Adrenal gland (tissue), 12 donors: ENCODE measurements around the gene DHCR24. TPM values are rescaled to one million over a fixed set of nuclear protein-coding genes. Genes with fewer than 3 reads are reported as not detected.

Source experiments
- DNase-seq, 7 donors: peaks; one replicate each; pipeline ENCODE4 v3.0.0-alpha.2; 2019 to 2020
- H3K27ac ChIP-seq, 5 donors: fragments of 200-600 bp; sonication (generic) in 4 of 5; 1 replicate in 3 of 5; 2 replicates in 2 of 5; pipeline versions ENCODE4 v1.5.1 to v1.8.0; 2016 to 2020; ENCODE audit warnings: mild to moderate bottlenecking in 1 of 5
- H3K27me3 ChIP-seq: fragments of 200-600 bp; 2 replicates; pipeline ENCODE4 v1.8.0; 2021
- H3K36me3 ChIP-seq, 2 donors: fragments of 200-600 bp; replicated peaks in 1 of 2; 1 replicate in 1 of 2; 2 replicates in 1 of 2; pipeline versions ENCODE4 v1.5.1 to v1.8.0; 2018 to 2022
- H3K4me1 ChIP-seq, 2 donors: fragments of 200-600 bp; replicated peaks in 1 of 2; 1 replicate in 1 of 2; 2 replicates in 1 of 2; pipeline versions ENCODE4 v1.5.1 to v1.8.0; 2018 to 2021
- H3K4me3 ChIP-seq, 4 donors: fragments of 200-600 bp; sonication (generic) in 3 of 4; one replicate each; pipeline ENCODE4 v1.5.1; 2016 to 2018
- H3K9me3 ChIP-seq, 3 donors: fragments of 200-600 bp; sonication (generic) in 1 of 3; replicated peaks in 1 of 3; 1 replicate in 2 of 3; 2 replicates in 1 of 3; pipeline versions ENCODE4 v1.5.1 to v1.8.0; 2016 to 2021
- CTCF ChIP-seq, 6 experiments: fragments of 450-650 bp in 4 of 6; fragments of 200-600 bp in 2 of 6; sonication (generic) in 1 of 6; IDR thresholded peaks; 1 replicate in 5 of 6; 2 replicates in 1 of 6; pipeline versions ENCODE4 v1.5.1 to v1.8.0; 2016 to 2021; ENCODE audit warnings: antibody characterized with exemption in 6 of 6, mild to moderate bottlenecking in 2 of 6, moderate library complexity in 1 of 6
- POLR2A ChIP-seq, 2 donors: fragments of 450-650 bp; IDR thresholded peaks; one replicate each; pipeline ENCODE4 v1.6.1; 2017; ENCODE audit warnings: antibody characterized with exemption in 2 of 2, mild to moderate bottlenecking in 2 of 2, moderate library complexity in 1 of 2
- WGBS, 4 donors: extraction: QIAGEN DNeasy Blood & Tissue Kit in 2 of 4; methylation state at CpG; one replicate each; pipeline versions ENCODE4 v1.1.5 to v1.1.7; 2013 to 2017; 5-methylcytosine and 5-hydroxymethylcytosine counted together
- intact Hi-C, 2 donors: fragments of 100-400 bp; cut with DNase I; formaldehyde crosslinking; loops; one replicate each; pipeline versions ENCODE4 v1.14.1 to v1.15.0; 2022 to 2023
- polyA plus RNA-seq, 3 donors: library from polyadenylated mRNA; stranded (reverse); fragments of 200-250 nt in 2 of 3; fragments of 350-450 nt in 1 of 3; fragmentation: Illumina TruSeq in 1 of 3; extraction: RNeasy Lipid Tissue Mini Kit (QIAGEN cat#74804) in 1 of 3; gene quantifications; one replicate each; pipeline ENCODE4 v1.2.3, GENCODE V29; 2013 to 2014
- total RNA-seq, 9 donors: library from RNA; depleted of rRNA in 4 of 9; stranded (reverse); fragments of >200 nt in 4 of 9; fragments of 120-200 nt in 1 of 9; fragmentation: NEBNext Ultra II Directional in 1 of 9; extraction: Animal tissue kit (Norgen Biotek cat#: 25700) in 1 of 9; gene quantifications; one replicate each; pipeline versions ENCODE4 v1.1.0 to v1.2.4, GENCODE V29; 2013 to 2023
- donor health status: healthy with polysubstance abuse.
- donor health status: Bipolar disorder and iron deficiency.
- donor health status: DM: yes; HTN: yes; CAD: no.
- donor health status: DM: no; HTN: no; CAD: no.
- donor health status: DM: no; HTN: no; CAD: no.
- donor health status: DM: yes; HTN: yes; CAD: no.

Gene DHCR24
- total and polyA plus RNA-seq, 12 donors = 138 to 4,801 (median 2,741) TPM

- intact Hi-C loops = loop anchor here in 1 of 2 donors (10.0 kb wide), 1 partner anchor 59 kb away; no protein-coding TSS in a partner anchor
- TF ChIP-seq POLR2A (IDR thresholded peaks at IDR 0.05) (no peak), CTCF (IDR thresholded peaks at IDR 0.05) (no peak)
- H3K4me3 ChIP-seq = peak overlapping the region; percentile 57 to 84 (median 78)
- H3K9me3 ChIP-seq = no peaks in the 10 kb centered on the region
- no peaks in the 10 kb centered on the region for H3K27me3 ChIP-seq
- H3K27ac ChIP-seq = peak overlapping the region; percentile 50 to 95 (median 81)
- H3K4me1 ChIP-seq = peaks cover 49 to 52% of the 10 kb centered on the region in 2 donors
- peaks cover 0 to 9% of the 10 kb centered on the region in 2 donors for H3K36me3 ChIP-seq
- WGBS, 4 donors = 18 to 30% (median 19%) methylated on average over 22 to 24 of the region's 24 CpGs
- peak in 5 of 7 donors; percentile 50 to 84 (median 57) for DNase-seq
These were observed 930 bp downstream of the DHCR24 start for GRCh38 chr1:54885807-54886723.

DNA sequence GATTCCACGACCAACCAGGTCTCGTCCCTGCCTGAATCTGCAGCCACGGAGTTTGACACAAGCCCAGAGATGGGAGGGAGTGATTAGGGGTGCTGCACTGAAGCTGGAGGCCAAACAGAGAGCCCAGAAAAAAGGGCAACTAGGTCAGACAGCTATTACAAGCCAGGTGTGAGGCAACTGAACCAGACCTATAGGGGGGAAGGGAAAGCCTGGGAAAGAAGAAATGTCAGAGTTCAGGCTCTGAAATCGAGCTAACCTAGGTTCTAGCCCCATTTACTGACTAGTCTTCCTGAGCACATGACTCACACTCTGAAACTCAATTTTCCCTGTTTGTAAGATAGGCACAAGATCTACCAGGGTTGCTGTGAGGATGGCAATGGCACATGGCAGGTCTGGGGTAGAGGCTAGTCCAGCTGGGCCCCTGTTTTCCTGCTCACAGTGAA lies 1.7 kb downstream of the DHCR24 start:
- H3K27ac ChIP-seq = peak overlapping the region in 4 of 5 donors; percentile 50 to 95 (median 82)

DNA sequence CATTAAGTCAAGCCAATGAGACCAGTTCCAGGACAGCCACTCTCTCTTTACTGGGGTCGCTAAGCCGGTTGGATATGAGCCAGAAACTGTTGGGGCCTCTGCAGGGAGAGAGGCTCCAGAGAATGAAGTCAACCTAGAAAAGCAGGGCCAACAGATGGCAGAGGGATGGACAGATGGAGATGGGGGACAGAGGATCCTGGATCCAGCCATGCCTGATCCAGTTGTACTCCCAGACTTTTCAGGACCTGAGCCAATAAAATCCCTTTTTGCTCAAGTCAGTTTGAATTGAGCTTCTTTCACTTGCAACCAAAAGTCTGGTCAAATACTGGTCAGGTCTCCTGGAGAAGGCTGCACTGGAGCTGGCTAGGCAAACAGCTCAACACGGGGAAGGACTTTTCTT lies 2.2 kb downstream of the DHCR24 start:
- Histone ChIP-seq H3K9me3 (peaks cover 0 to under 1% (median 0%) of the 10 kb centered on the region in 3 donors), H3K4me3 (peak overlapping the region in 3 of 4 donors; percentile 6 to 82 (median 57)), H3K4me1 (peaks cover 47 to 48% of the 10 kb centered on the region in 2 donors), H3K36me3 (peaks cover 0 to 9% of the 10 kb centered on the region in 2 donors), H3K27me3 (no peaks in the 10 kb centered on the region), H3K27ac (peak overlapping the region in 4 of 5 donors; percentile 64 to 95 (median 82))
- TF ChIP-seq POLR2A (IDR thresholded peaks at IDR 0.05) (peak in 1 of 2 donors; percentile 2), CTCF (IDR thresholded peaks at IDR 0.05) (no peak)
- DNase-seq = no peak
- intact Hi-C loops = loop anchor here in 1 of 2 donors (10.0 kb wide), 1 partner anchor 60 kb away; no protein-coding TSS in a partner anchor
- WGBS, 4 donors = 31 to 49% (median 41%) methylated on average over 3 of the region's 3 CpGs

More for the DNA sequence above, 1.7 kb downstream of the DHCR24 start:
- WGBS, 4 donors = 46 to 52% (median 49%) methylated on average over 4 of the region's 4 CpGs
- H3K27me3 ChIP-seq = no peaks in the 10 kb centered on the region
- intact Hi-C loops = loop anchor here in 1 of 2 donors (10.0 kb wide), 1 partner anchor 60 kb away; no protein-coding TSS in a partner anchor
- H3K9me3 ChIP-seq = no peaks in the 10 kb centered on the region
- H3K4me1 ChIP-seq = peaks cover 49 to 52% of the 10 kb centered on the region in 2 donors
- no peak for DNase-seq
- TF ChIP-seq POLR2A (IDR thresholded peaks at IDR 0.05) (peak in 1 of 2 donors; percentile 4), CTCF (IDR thresholded peaks at IDR 0.05) (no peak)
- H3K4me3 ChIP-seq = peak overlapping the region in 3 of 4 donors; percentile 57 to 84 (median 82)
- H3K36me3 ChIP-seq = peaks cover 0 to 9% of the 10 kb centered on the region in 2 donors

DNA sequence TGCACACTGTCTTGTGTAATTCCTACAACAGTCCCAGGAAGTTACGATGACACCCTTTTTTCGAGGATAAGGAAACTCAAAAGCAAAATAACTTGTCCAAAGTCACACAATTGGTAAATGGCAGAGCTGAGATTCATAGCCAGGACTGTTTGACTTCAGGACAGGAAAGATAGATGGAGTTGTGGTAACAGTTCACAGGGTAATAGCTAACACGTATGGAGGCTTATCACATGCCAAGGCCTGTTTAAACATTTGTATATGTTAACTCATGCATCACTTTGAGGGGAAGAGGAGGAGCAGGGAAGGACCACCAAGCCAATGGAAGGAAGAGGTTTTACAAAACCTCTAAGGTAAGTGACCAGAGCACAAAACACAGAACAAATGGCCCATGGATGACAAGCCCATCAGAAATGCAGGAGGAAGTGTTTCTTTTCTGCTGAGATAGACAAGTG lies 2.8 kb downstream of the DHCR24 start:
- peak overlapping the region in 4 of 5 donors; percentile 64 to 95 (median 82) for H3K27ac ChIP-seq
- peaks cover 0 to 3% (median 0%) of the 10 kb centered on the region in 3 donors for H3K9me3 ChIP-seq
- peaks cover 41 to 42% of the 10 kb centered on the region in 2 donors for H3K4me1 ChIP-seq
- H3K4me3 ChIP-seq = peak overlapping the region in 1 of 4 donors; percentile 82
- no peak for DNase-seq
- peaks cover 0 to 9% of the 10 kb centered on the region in 2 donors for H3K36me3 ChIP-seq
- 21 to 31% (median 26%) methylated on average over 3 of the region's 3 CpGs for WGBS, 4 donors
- TF ChIP-seq POLR2A (IDR thresholded peaks at IDR 0.05) (no peak), CTCF (IDR thresholded peaks at IDR 0.05) (no peak)
- intact Hi-C loops = loop anchor here in 1 of 2 donors (10.0 kb wide), 1 partner anchor 61 kb away; no protein-coding TSS in a partner anchor
- H3K27me3 ChIP-seq = no peaks in the 10 kb centered on the region
